Upper lobe of left lung (tissue), 6 donors: ENCODE data around the gene PSME3IP1. TPM values are rescaled to one million over a fixed set of nuclear protein-coding genes. Genes with fewer than 3 reads are reported as not detected.
A peak's percentile ranks its signal among the peaks of the same experiment; 100 is the strongest.
"Not testable (repeated sequence)": the region's sequence is repeated elsewhere in the genome, so short reads cannot be mapped to it uniquely, and the experiment has no call there.

Experiments
- ATAC-seq, 2 donors: fragments of 200-7000 bp; cut with Tn5 transposase; one replicate each; pipeline ENCODE4 v1.9.1; 2022; ENCODE audit warnings: mild to moderate bottlenecking in 2 of 2, moderate library complexity in 2 of 2; ENCODE audit not compliant: low FRiP score in 2 of 2
- DNase-seq, 2 donors: peaks; one replicate each; pipeline ENCODE4 v3.0.0-alpha.2; 2019 to 2020
- H3K27ac ChIP-seq, 4 donors: fragments of 200-600 bp; sonication (generic); one replicate each; pipeline ENCODE4 v1.5.1; 2016 to 2019
- H3K27me3 ChIP-seq, 4 donors: fragments of 200-600 bp; sonication (generic); one replicate each; pipeline ENCODE4 v1.5.1; 2017 to 2019
- H3K36me3 ChIP-seq, 4 donors: fragments of 200-600 bp; sonication (generic); one replicate each; pipeline ENCODE4 v1.5.1; 2016 to 2019
- H3K4me1 ChIP-seq, 4 donors: fragments of 200-600 bp; sonication (generic); one replicate each; pipeline ENCODE4 v1.5.1; 2018 to 2019
- H3K4me3 ChIP-seq, 4 donors: fragments of 200-600 bp; sonication (generic); one replicate each; pipeline ENCODE4 v1.5.1; 2017 to 2019; ENCODE audit warnings: mild to moderate bottlenecking in 2 of 4, moderate library complexity in 1 of 4
- H3K9me3 ChIP-seq, 4 donors: fragments of 200-600 bp; sonication (generic); one replicate each; pipeline ENCODE4 v1.5.1; 2018 to 2019
- EP300 ChIP-seq, 4 donors: sonication (generic); formaldehyde crosslinking; IDR thresholded peaks; one replicate each; pipeline ENCODE4 v1.5.1; 2017; ENCODE audit warnings: antibody characterized with exemption in 4 of 4, control low read depth in 2 of 4
- POLR2A ChIP-seq, 4 donors: fragments of 450-650 bp; IDR thresholded peaks; one replicate each; pipeline ENCODE4 v1.5.1; 2016 to 2017; ENCODE audit warnings: antibody characterized with exemption in 4 of 4, mild to moderate bottlenecking in 2 of 4
- POLR2AphosphoS5 ChIP-seq, 2 donors: sonication (generic); formaldehyde crosslinking; IDR thresholded peaks; one replicate each; pipeline ENCODE4 v1.5.1; 2017; ENCODE audit warnings: antibody characterized with exemption in 2 of 2
- whole genome bisulfite sequencing, 2 donors: methylation state at CpG; one replicate each; pipeline ENCODE4 v1.1.5; 2017 to 2018; 5-methylcytosine and 5-hydroxymethylcytosine counted together
- total RNA-seq, 6 donors: library from RNA; depleted of rRNA in 4 of 6; stranded (reverse); fragments of >200 nt in 4 of 6; gene quantifications; one replicate each; pipeline versions ENCODE4 v1.1.0 to v1.2.1, GENCODE V29; 2016 to 2021
- TF ChIP-seq, protein P1 (sequence below), 6 experiments: fragments of 450-650 bp in 4 of 6; fragments of 200-600 bp in 2 of 6; sonication (generic) in 2 of 6; IDR thresholded peaks; one replicate each; pipeline ENCODE4 v1.5.1; 2016 to 2019; ENCODE audit warnings: antibody characterized with exemption in 6 of 6
- donor health status: DM: no; HTN: no; CAD: no; lungs with moderate emphysema.
- donor health status: DM: no; HTN: yes; CAD: no; lungs with severe emphysema.

The PSME3IP1 gene
- total RNA-seq, 6 donors from 2014 or later: 49.9 to 113 (median 75.2) TPM

DNA sequence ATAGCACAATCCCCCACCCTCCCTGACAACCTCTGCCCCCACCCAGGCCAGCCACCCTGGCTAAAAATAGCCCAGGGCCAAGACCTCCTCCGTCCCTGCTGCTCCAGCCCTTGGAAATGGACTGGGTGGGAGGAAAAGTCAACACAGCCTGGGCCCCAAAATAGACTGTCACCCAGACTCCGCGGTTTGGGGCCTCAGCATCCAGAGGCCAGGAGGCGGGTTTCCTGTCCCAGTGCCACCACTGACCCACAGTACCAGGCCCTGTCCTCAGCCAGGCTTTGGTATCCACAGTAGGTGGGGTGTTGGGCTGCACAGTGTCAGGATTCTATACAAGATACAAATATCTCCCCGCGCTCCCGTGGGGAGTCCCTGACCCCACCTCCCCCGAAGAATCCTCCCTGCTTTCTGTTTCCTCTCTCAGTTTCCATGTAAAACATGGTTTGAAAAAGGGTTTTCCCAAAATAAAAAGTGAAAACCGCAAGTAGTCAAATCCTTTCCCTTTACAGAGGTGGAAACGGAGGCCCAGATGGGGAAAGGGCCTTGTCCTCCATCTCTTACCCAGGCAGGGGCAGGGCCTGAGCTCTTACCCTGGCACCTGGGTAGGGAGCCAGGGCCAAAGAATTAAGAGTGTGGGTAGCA is 73.3 kb downstream of the PSME3IP1 start:
- Histone ChIP-seq H3K27ac (peak overlapping the region; percentile 46 to 66 (median 58)), H3K9me3 (no peaks in the 10 kb centered on the region), H3K4me3 (no peak overlapping the region), H3K4me1 (peaks cover 3 to 32% (median 12%) of the 10 kb centered on the region in 4 donors), H3K36me3 (peaks cover 4 to 40% (median 31%) of the 10 kb centered on the region in 4 donors), H3K27me3 (no peaks in the 10 kb centered on the region)
- WGBS, 2 donors: 77 to 91% methylated on average over 6 to 10 of the region's 10 CpGs
- no peak for DNase-seq
- TF ChIP-seq, protein P1, sequence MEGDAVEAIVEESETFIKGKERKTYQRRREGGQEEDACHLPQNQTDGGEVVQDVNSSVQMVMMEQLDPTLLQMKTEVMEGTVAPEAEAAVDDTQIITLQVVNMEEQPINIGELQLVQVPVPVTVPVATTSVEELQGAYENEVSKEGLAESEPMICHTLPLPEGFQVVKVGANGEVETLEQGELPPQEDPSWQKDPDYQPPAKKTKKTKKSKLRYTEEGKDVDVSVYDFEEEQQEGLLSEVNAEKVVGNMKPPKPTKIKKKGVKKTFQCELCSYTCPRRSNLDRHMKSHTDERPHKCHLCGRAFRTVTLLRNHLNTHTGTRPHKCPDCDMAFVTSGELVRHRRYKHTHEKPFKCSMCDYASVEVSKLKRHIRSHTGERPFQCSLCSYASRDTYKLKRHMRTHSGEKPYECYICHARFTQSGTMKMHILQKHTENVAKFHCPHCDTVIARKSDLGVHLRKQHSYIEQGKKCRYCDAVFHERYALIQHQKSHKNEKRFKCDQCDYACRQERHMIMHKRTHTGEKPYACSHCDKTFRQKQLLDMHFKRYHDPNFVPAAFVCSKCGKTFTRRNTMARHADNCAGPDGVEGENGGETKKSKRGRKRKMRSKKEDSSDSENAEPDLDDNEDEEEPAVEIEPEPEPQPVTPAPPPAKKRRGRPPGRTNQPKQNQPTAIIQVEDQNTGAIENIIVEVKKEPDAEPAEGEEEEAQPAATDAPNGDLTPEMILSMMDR (IDR thresholded peaks at IDR 0.05): no peak
- TF ChIP-seq POLR2AphosphoS5 (IDR thresholded peaks at IDR 0.05): no peak
- TF ChIP-seq POLR2A (IDR thresholded peaks at IDR 0.05): no peak
- no peak for TF ChIP-seq EP300 (IDR thresholded peaks at IDR 0.05)
- ATAC-seq: no peak

DNA sequence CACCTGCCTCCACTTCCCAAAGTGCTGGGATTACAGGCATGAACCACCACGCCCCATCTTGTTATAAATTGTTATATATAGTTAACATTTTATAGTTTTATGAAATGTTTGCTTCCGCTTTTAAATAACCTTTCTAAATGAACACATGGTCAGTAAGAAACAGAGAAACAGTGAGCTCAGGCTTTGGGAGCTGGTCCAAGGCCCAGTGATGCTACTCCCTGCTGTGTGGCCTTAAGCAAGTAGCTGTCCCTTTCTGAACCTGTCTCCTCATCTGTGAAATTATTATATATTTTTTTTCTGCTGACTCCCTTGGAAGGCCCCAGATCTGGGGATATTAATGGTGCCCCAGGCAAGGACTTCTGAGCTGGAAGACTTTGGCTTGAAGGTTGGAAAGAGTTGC is 74.4 kb downstream of the PSME3IP1 start:
- ATAC-seq: no peak
- Histone ChIP-seq H3K4me1 (peaks cover 3 to 43% (median 23%) of the 10 kb centered on the region in 4 donors), H3K27me3 (no peaks in the 10 kb centered on the region), H3K4me3 (no peak overlapping the region), H3K36me3 (peaks cover 0 to 29% (median 22%) of the 10 kb centered on the region in 4 donors), H3K9me3 (no peaks in the 10 kb centered on the region), H3K27ac (peak overlapping the region in 1 of 4 donors; percentile 22)
- TF ChIP-seq, protein P1 (IDR thresholded peaks at IDR 0.05): no peak
- no peak for TF ChIP-seq POLR2AphosphoS5 (IDR thresholded peaks at IDR 0.05)
- TF ChIP-seq POLR2A (IDR thresholded peaks at IDR 0.05): no peak
- no peak for TF ChIP-seq EP300 (IDR thresholded peaks at IDR 0.05)
- 89 to 100% methylated on average over 2 of the region's 2 CpGs for WGBS, 2 donors
- no peak for DNase-seq

DNA sequence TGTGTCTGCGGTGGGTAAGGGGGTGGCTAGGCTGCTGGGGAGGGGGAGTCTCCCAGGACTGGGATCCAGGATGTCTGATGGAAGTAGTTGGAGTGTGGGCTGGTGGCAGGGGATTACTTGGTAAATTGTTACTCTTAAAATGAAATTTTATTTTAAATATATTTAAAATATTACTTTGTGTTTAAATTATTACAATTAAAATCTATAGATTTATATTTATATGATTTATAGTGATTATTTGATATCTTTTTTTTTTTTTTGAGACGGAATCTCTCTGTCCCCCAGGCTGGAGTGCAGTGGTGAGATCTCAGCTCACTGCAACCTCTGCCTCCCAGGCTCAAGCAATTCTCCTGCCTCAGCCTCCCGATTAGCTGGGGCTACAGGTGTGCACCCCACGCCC is 74.9 kb downstream of the PSME3IP1 start:
- Histone ChIP-seq H3K27me3 (no peaks in the 10 kb centered on the region), H3K4me3 (no peak overlapping the region), H3K27ac (no peak overlapping the region), H3K36me3 (peaks cover 0 to 24% (median 20%) of the 10 kb centered on the region in 4 donors), H3K4me1 (peaks cover 3 to 44% (median 27%) of the 10 kb centered on the region in 4 donors), H3K9me3 (no peaks in the 10 kb centered on the region)
- 90 to 94% methylated on average over 4 of the region's 4 CpGs for WGBS, 2 donors
- TF ChIP-seq EP300 (IDR thresholded peaks at IDR 0.05) (no peak), POLR2A (IDR thresholded peaks at IDR 0.05) (no peak), POLR2AphosphoS5 (IDR thresholded peaks at IDR 0.05) (no peak)
- TF ChIP-seq, protein P1 (IDR thresholded peaks at IDR 0.05): no peak
- ATAC-seq (no peak), DNase-seq (no peak)

DNA sequence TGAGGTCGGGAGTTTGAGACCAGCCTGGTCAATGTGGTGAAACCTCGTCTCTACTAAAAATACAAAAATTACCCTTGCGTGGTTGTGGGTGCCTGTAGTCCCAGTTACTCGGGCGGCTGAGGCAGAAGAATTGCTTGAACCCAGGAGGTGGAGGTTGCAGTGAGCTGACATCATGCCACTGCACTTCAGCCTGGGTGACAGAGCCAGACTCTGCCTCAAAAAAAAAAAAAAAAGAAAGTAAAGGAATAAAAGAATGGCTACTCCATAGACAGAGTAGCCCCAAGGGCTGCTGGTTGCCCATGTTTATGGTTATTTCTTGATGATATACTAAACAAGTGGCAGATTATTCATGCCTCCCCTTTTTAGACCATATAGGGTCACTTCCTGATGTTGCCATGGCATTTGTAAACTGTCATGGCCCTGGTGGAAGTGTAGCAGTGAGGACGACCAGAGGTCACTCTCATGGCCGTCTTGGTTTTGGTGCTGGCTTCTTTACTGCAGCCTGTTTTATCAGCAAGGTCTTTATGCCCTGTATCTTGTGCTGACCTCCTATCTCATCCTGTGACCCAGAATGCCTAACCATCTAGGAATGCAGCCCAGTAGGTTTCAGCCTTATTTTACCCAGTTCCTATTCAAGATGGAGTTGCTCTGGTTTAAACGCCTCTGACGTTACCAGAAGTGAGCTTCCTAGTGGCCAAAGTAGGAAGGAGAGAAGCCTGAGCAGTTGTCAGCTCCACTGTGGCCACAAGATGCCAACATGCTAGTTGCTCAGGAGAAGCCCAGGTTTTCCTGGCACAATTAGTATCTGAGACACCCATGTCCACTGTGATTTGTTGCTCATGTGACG is 76.4 kb downstream of the PSME3IP1 start:
- Histone ChIP-seq H3K36me3 (peaks cover 0 to 17% (median 15%) of the 10 kb centered on the region in 4 donors), H3K4me1 (peaks cover 7 to 42% (median 32%) of the 10 kb centered on the region in 4 donors)
- not testable (repeated sequence) for DNase-seq, H3K27ac ChIP-seq, H3K9me3 ChIP-seq, H3K27me3 ChIP-seq, ATAC-seq, H3K4me3 ChIP-seq
- 85 to 87% methylated on average over 10 of the region's 10 CpGs for WGBS, 2 donors

DNA sequence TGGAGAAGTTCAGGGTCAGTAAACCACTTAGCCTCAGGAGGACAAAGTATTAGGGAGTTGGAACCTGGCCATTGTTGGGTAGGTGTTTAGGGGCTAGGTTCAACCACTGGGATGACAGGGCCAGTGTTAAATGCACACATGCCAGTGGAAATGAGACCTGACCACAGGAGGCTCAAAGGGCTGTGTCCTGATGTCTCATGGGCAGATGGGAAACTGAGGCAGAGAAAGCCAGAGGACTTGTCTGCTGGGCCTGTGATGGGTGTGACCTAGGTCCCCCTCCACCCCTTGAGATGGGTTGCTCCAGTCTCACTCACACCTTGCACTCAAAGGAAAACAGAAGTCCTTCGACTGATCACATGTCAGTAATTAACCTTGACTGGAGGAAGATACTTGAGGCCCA is 77.4 kb downstream of the PSME3IP1 start:
- TF ChIP-seq, protein P1 (IDR thresholded peaks at IDR 0.05): no peak
- TF ChIP-seq POLR2AphosphoS5 (IDR thresholded peaks at IDR 0.05) (no peak), EP300 (IDR thresholded peaks at IDR 0.05) (no peak), POLR2A (IDR thresholded peaks at IDR 0.05) (no peak)
- H3K9me3 ChIP-seq: no peaks in the 10 kb centered on the region
- 31 to 38% methylated on average over 1 of the region's 1 CpG for WGBS, 2 donors
- ATAC-seq (no peak), DNase-seq (no peak)
- H3K27ac ChIP-seq: no peak overlapping the region
- H3K36me3 ChIP-seq: peaks cover 0 to 6% (median 5%) of the 10 kb centered on the region in 4 donors
- no peaks in the 10 kb centered on the region for H3K27me3 ChIP-seq
- H3K4me1 ChIP-seq: peaks cover 7 to 42% (median 32%) of the 10 kb centered on the region in 4 donors
- no peak overlapping the region for H3K4me3 ChIP-seq
